GM19193 (cell line): ENCODE data around the gene PTPRC.

Experiments
- POLR2A ChIP-seq: IDR thresholded peaks from 4 replicates; pipeline ENCODE4 v1.6.1; 2011; ENCODE audit not compliant: insufficient read depth, insufficient read length; ENCODE audit errors: extremely low read depth

The PTPRC gene

GRCh38 chr1:198631292-198631691 is 7.5 kb upstream of the PTPRC start:
- no peak for TF ChIP-seq POLR2A

- TF ChIP-seq POLR2A, result no peak
These were observed 6.8 kb upstream of the PTPRC start for GRCh38 chr1:198632007-198632406.

GRCh38 chr1:198633675-198634121 is 5.1 kb upstream of the PTPRC start:
- TF ChIP-seq POLR2A, result no peak

GRCh38 chr1:198635964-198636363 is 2.9 kb upstream of the PTPRC start:
- TF ChIP-seq POLR2A, result no peak

GRCh38 chr1:198636391-198636790 is 2.4 kb upstream of the PTPRC start:
- no peak for TF ChIP-seq POLR2A

- no peak for TF ChIP-seq POLR2A
These were observed 1.7 kb upstream of the PTPRC start for GRCh38 chr1:198637157-198637556.

GRCh38 chr1:198637916-198638437 is 863 bp upstream of the PTPRC start:
- TF ChIP-seq POLR2A, result no peak

GRCh38 chr1:198638441-198638840 is 399 bp upstream of the PTPRC start:
- TF ChIP-seq POLR2A, result no peak

GRCh38 chr1:198639671-198640143 is 867 bp downstream of the PTPRC start:
- no peak for TF ChIP-seq POLR2A

- no peak for TF ChIP-seq POLR2A
These were observed 1.3 kb downstream of the PTPRC start for GRCh38 chr1:198640174-198640573.

GRCh38 chr1:198641501-198641900 is 2.7 kb downstream of the PTPRC start:
- no peak for TF ChIP-seq POLR2A

- no peak for TF ChIP-seq POLR2A
These were observed 3.3 kb downstream of the PTPRC start for GRCh38 chr1:198641966-198642668.

GRCh38 chr1:198642983-198643382 is 4.1 kb downstream of the PTPRC start:
- TF ChIP-seq POLR2A, result no peak

- TF ChIP-seq POLR2A, result no peak
These were observed 5.0 kb downstream of the PTPRC start for GRCh38 chr1:198643808-198644207.

- no peak for TF ChIP-seq POLR2A
These were observed 8.2 kb downstream of the PTPRC start for GRCh38 chr1:198647055-198647454.

- TF ChIP-seq POLR2A, result no peak
These were observed 9.8 kb downstream of the PTPRC start for GRCh38 chr1:198648592-198648991.
